Ovary (tissue), 1 donor: ENCODE data around the gene ZNF814.
"Not testable (repeated sequence)": the region's sequence is repeated elsewhere in the genome, so short reads cannot be mapped to it uniquely, and the experiment has no call there.

ENCODE experiments used
- EP300 ChIP-seq: sonication (generic); formaldehyde crosslinking; IDR thresholded peaks from one replicate; pipeline ENCODE4 v1.6.1; 2017; ENCODE audit warnings: antibody characterized with exemption
- POLR2A ChIP-seq: fragments of 450-650 bp; IDR thresholded peaks from one replicate; pipeline ENCODE4 v1.6.1; 2017; ENCODE audit warnings: antibody characterized with exemption, mild to moderate bottlenecking, moderate library complexity

- TF ChIP-seq POLR2A, EP300: not testable (repeated sequence)
Measured at GRCh38 chr19:57821501-57821900, 67.3 kb downstream of the ZNF814 start.
